ENCODE results near the gene ROR2. TPM values are rescaled to one million over a fixed set of nuclear protein-coding genes. Genes with fewer than 3 reads are reported as not detected.
A peak's percentile ranks its signal among the peaks of the same experiment; 100 is the strongest.

ROR2 gene
- total and polyA plus RNA-seq, 2 experiments from 2014 or later = 8.1 to 18.8 TPM

DNA sequence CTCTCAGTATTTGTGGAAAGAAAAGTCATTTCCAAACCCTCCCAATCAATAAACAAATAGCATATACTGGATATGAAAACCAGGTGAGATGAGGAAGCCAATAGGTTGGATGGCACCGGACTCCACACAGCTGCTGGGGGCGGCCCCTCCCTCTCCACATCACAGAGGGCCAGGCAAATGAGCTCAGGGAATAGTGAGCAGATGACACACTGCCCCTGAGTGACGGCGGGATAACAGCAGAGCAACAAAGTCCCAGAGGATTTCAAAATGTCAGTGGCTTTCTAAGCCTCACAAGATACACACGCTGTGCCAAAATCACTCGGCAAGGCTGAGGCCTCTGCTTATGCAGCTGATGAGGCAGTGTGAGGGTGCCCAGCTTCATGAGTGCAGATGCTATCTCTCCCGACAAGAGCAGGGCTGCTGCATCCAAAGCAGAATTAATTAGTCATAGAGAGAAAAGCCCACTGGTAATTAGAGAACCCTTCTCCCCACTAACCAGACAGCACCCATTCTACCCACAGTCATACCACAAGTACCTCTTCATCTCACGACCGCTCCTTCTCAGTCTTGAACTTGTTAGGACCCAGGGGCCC, 291.4 kb downstream of the ROR2 start (continued):
- TF ChIP-seq, protein P1, sequence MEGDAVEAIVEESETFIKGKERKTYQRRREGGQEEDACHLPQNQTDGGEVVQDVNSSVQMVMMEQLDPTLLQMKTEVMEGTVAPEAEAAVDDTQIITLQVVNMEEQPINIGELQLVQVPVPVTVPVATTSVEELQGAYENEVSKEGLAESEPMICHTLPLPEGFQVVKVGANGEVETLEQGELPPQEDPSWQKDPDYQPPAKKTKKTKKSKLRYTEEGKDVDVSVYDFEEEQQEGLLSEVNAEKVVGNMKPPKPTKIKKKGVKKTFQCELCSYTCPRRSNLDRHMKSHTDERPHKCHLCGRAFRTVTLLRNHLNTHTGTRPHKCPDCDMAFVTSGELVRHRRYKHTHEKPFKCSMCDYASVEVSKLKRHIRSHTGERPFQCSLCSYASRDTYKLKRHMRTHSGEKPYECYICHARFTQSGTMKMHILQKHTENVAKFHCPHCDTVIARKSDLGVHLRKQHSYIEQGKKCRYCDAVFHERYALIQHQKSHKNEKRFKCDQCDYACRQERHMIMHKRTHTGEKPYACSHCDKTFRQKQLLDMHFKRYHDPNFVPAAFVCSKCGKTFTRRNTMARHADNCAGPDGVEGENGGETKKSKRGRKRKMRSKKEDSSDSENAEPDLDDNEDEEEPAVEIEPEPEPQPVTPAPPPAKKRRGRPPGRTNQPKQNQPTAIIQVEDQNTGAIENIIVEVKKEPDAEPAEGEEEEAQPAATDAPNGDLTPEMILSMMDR (conservative IDR thresholded peaks at IDR 0.05; ENCODE audit: low read depth in 2 of 2) = no peak
- TF ChIP-seq JUNB (IDR thresholded peaks at IDR 0.05; ENCODE audit: unreplicated experiment) = no peak

DNA sequence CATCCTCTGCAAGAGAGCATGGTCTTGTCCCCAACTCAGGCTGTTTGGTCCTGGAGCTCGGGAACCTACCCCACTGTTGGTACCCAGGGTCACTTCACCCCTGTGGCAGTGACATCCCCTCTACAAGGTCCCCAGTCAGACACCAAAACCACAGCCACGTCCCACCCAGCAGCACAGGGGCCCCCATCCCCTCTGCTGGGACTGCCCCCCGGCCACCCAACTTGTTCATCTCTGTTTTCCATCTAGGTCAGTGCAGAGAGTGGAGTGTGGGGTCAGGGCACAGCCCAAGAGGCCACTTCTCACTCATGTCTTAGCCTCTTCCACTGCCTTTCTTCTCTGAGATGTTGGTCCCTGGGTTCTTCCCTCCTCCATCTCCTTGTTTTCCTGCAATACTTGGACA, 292.5 kb downstream of the ROR2 start:
- Histone ChIP-seq H3K27me3 (ENCODE audit: insufficient read depth) (no peaks in the 10 kb centered on the region), H4K20me1 (replicated peaks; ENCODE audit: insufficient read depth) (no peaks in the 10 kb centered on the region), H3K4me3 (no peak overlapping the region), H3K4me2 (no peak overlapping the region), H3F3A (replicated peaks; ENCODE audit: low read depth) (no peaks in the 10 kb centered on the region), H3K36me3 (ENCODE audit: insufficient read depth) (no peaks in the 10 kb centered on the region), H3K27ac (ENCODE audit: low read depth) (no peak overlapping the region), H2AFZ (no peak overlapping the region), H3K9me2 (ENCODE audit: insufficient read depth) (no peaks in the 10 kb centered on the region), H3K79me2 (replicated peaks; ENCODE audit: insufficient read depth) (no peaks in the 10 kb centered on the region), H3K4me1 (ENCODE audit: insufficient read depth) (0 out of 2 replicates have a peak, but pooled peaks cover 7% of the 10 kb centered on the region)
- Mint-ChIP-seq H3K4me3 (no peak overlapping the region), H3K4me1 (no peaks in the 10 kb centered on the region; the same call in 1 of the 3 replicates), H3K9me3 (no peaks in the 10 kb centered on the region; the same call in 2 of the 3 replicates), H3K36me3 (ENCODE audit: low read depth) (no peaks in the 10 kb centered on the region), H3K27ac (no peak overlapping the region), H3K27me3 (ENCODE audit: insufficient read depth, low read depth, poor library complexity) (peaks cover 2% of the 10 kb centered on the region)
- TF ChIP-seq EZH2phosphoT487 (IDR thresholded peaks at IDR 0.05; ENCODE audit: unreplicated experiment) = no peak
- no peak for TF ChIP-seq ZNF114 (CRISPR knock-in tag; IDR thresholded peaks at IDR 0.05)
- TF ChIP-seq, protein P2, sequence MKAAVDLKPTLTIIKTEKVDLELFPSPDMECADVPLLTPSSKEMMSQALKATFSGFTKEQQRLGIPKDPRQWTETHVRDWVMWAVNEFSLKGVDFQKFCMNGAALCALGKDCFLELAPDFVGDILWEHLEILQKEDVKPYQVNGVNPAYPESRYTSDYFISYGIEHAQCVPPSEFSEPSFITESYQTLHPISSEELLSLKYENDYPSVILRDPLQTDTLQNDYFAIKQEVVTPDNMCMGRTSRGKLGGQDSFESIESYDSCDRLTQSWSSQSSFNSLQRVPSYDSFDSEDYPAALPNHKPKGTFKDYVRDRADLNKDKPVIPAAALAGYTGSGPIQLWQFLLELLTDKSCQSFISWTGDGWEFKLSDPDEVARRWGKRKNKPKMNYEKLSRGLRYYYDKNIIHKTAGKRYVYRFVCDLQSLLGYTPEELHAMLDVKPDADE (IDR thresholded peaks at IDR 0.05) = no peak
- ATAC-seq (no peak), DNase-seq (ENCODE audit: low spot score) (no peak)

DNA sequence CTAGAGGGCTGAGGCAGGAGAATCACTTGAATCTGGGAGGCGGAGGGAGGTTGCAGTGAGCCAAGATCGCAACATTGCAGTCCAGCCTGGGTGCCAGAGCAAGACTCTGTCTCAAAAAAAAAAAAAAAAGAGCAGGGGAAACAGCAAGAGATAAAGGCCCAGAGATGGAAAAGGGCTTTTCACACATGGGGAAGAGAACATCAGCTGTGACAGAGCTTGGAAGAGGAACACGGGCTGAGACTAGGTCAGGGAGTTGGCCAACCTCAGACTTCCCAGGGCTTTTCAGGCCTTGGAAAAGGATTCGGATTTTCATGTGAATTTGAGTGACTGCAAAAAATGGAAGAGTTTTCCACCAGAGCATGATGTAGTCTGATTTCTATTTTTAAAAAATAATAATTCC, 294.4 kb downstream of the ROR2 start:
- peak overlapping the region; percentile 72; the same call in 1 of the 2 replicates for H2AFZ ChIP-seq
- no peaks in the 10 kb centered on the region for H3K27me3 ChIP-seq (ENCODE audit: insufficient read depth)
- no peak overlapping the region for H3K27ac Mint-ChIP-seq
- no peak overlapping the region for H3K4me3 Mint-ChIP-seq
- peaks cover 2% of the 10 kb centered on the region for H3K27me3 Mint-ChIP-seq (ENCODE audit: insufficient read depth, low read depth, poor library complexity)
- 0 out of 2 replicates have a peak, but pooled peaks cover 7% of the 10 kb centered on the region for H3K4me1 ChIP-seq (ENCODE audit: insufficient read depth)
- ATAC-seq = no peak
- H3K27ac ChIP-seq (ENCODE audit: low read depth) = no peak overlapping the region
- H3F3A ChIP-seq (replicated peaks; ENCODE audit: low read depth) = no peaks in the 10 kb centered on the region
- no peaks in the 10 kb centered on the region for H4K20me1 ChIP-seq (replicated peaks; ENCODE audit: insufficient read depth)
- H3K4me3 ChIP-seq = no peak overlapping the region
- no peaks in the 10 kb centered on the region; the same call in 1 of the 3 replicates for H3K4me1 Mint-ChIP-seq
- no peaks in the 10 kb centered on the region for H3K36me3 ChIP-seq (ENCODE audit: insufficient read depth)
- H3K9me2 ChIP-seq (ENCODE audit: insufficient read depth) = no peaks in the 10 kb centered on the region
- no peaks in the 10 kb centered on the region for H3K36me3 Mint-ChIP-seq (ENCODE audit: low read depth)
- H3K79me2 ChIP-seq (replicated peaks; ENCODE audit: insufficient read depth) = no peaks in the 10 kb centered on the region
- no peak for DNase-seq (ENCODE audit: low spot score)
- no peaks in the 10 kb centered on the region for H3K9me3 Mint-ChIP-seq
- H3K4me2 ChIP-seq = no peak overlapping the region
- TF ChIP-seq, protein P3, sequence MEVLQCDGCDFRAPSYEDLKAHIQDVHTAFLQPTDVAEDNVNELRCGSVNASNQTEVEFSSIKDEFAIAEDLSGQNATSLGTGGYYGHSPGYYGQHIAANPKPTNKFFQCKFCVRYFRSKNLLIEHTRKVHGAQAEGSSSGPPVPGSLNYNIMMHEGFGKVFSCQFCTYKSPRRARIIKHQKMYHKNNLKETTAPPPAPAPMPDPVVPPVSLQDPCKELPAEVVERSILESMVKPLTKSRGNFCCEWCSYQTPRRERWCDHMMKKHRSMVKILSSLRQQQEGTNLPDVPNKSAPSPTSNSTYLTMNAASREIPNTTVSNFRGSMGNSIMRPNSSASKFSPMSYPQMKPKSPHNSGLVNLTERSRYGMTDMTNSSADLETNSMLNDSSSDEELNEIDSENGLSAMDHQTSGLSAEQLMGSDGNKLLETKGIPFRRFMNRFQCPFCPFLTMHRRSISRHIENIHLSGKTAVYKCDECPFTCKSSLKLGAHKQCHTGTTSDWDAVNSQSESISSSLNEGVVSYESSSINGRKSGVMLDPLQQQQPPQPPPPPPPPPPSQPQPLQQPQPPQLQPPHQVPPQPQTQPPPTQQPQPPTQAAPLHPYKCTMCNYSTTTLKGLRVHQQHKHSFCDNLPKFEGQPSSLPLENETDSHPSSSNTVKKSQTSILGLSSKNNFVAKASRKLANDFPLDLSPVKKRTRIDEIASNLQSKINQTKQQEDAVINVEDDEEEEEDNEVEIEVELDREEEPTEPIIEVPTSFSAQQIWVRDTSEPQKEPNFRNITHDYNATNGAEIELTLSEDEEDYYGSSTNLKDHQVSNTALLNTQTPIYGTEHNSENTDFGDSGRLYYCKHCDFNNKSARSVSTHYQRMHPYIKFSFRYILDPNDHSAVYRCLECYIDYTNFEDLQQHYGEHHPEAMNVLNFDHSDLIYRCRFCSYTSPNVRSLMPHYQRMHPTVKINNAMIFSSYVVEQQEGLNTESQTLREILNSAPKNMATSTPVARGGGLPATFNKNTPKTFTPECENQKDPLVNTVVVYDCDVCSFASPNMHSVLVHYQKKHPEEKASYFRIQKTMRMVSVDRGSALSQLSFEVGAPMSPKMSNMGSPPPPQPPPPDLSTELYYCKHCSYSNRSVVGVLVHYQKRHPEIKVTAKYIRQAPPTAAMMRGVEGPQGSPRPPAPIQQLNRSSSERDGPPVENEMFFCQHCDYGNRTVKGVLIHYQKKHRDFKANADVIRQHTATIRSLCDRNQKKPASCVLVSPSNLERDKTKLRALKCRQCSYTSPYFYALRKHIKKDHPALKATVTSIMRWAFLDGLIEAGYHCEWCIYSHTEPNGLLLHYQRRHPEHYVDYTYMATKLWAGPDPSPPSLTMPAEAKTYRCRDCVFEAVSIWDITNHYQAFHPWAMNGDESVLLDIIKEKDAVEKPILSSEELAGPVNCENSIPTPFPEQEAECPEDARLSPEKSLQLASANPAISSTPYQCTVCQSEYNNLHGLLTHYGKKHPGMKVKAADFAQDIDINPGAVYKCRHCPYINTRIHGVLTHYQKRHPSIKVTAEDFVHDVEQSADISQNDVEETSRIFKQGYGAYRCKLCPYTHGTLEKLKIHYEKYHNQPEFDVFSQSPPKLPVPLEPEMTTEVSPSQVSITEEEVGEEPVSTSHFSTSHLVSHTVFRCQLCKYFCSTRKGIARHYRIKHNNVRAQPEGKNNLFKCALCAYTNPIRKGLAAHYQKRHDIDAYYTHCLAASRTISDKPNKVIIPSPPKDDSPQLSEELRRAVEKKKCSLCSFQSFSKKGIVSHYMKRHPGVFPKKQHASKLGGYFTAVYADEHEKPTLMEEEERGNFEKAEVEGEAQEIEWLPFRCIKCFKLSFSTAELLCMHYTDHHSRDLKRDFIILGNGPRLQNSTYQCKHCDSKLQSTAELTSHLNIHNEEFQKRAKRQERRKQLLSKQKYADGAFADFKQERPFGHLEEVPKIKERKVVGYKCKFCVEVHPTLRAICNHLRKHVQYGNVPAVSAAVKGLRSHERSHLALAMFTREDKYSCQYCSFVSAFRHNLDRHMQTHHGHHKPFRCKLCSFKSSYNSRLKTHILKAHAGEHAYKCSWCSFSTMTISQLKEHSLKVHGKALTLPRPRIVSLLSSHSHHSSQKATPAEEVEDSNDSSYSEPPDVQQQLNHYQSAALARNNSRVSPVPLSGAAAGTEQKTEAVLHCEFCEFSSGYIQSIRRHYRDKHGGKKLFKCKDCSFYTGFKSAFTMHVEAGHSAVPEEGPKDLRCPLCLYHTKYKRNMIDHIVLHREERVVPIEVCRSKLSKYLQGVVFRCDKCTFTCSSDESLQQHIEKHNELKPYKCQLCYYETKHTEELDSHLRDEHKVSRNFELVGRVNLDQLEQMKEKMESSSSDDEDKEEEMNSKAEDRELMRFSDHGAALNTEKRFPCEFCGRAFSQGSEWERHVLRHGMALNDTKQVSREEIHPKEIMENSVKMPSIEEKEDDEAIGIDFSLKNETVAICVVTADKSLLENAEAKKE (CRISPR knock-in tag; IDR thresholded peaks at IDR 0.05) = no peak
- TF ChIP-seq NANOG (IDR thresholded peaks at IDR 0.05; ENCODE audit: borderline replicate concordance) (no peak), EZH2phosphoT487 (IDR thresholded peaks at IDR 0.05; ENCODE audit: unreplicated experiment) (no peak), ZNF331 (CRISPR knock-in tag; IDR thresholded peaks at IDR 0.05; ENCODE audit: low read depth) (no peak), ZNF114 (CRISPR knock-in tag; IDR thresholded peaks at IDR 0.05) (no peak), STAT1 (IDR thresholded peaks at IDR 0.05; ENCODE audit: unreplicated experiment) (no peak), POLR2AphosphoS5 (IDR thresholded peaks at IDR 0.05; ENCODE audit: low read depth) (no peak)

Measured in GM23338 (cell line).